PC-3 (cell line): ENCODE measurements around the gene GABRB3.

Source experiments
- CTCF ChIP-seq: fragments of 300-600 bp; sonication (generic); conservative IDR thresholded peaks from 2 replicates; pipeline ENCODE4 v1.5.1; 2017; ENCODE audit warnings: antibody characterized with exemption, low read depth, mild to moderate bottlenecking, low read length
- EZH2 ChIP-seq: fragments of 300-600 bp; sonication (generic); IDR thresholded peaks from one replicate; pipeline ENCODE4 v1.6.1; 2017; ENCODE audit warnings: antibody characterized with exemption, mild to moderate bottlenecking, low read length; ENCODE audit not compliant: unreplicated experiment

DNA sequence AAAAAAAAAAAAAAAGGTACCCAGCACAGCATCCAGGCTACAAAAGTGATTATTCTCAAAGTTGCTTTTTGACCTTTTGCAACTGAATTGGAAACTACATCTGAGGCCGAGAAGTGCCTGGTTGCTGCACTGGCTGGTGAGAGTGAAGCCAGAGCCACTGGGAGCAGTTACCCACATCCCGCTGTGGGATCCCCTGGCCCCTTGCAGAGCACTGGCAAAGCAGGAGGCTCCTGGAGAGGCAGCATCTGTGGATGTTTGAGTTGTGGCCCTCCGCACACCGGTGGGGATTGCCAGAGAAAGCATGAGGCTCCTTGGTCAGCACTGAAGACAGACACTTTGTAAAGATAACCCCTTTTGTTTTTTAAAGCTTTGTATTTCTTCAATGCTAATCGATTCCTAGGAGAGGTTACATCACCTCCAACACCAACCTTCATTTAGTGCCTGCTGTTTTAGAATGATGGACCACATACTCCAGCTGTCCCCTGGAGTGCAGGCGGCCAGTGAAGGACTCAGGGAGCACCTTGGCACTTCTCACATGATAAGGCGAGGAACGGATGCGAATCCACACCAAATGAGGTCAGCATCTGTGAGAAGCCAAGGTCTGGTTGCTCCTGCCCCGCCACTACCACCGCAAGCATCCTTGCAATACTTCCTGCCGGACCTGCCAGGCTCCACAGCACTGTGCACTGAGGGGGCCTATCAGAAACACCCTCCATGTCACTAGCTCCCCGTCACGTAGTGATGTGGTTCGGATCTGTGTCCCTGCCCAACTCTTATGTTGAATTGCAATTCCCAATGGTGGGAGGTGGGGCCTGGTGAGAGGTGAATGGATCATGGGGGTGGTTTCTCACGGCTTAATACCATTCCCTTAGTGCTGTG, 256.5 kb downstream of the GABRB3 start:
- TF ChIP-seq CTCF: no peak
- no peak for TF ChIP-seq EZH2
